Prostate gland (tissue), 2 donors: ENCODE data around the gene KRT13. TPM values are rescaled to one million over a fixed set of nuclear protein-coding genes. Genes with fewer than 3 reads are reported as not detected.

Source experiments
- DNase-seq: peaks from one replicate; pipeline ENCODE4 v3.0.0-alpha.2; 2019; ENCODE audit warnings: low spot score
- H3K27ac ChIP-seq, 2 donors: fragments of 200-600 bp; sonication (generic); 2 replicates each; pipeline ENCODE4 v1.5.1; 2017 to 2019
- H3K27me3 ChIP-seq: fragments of 200-600 bp; sonication (generic); replicated peaks from 2 replicates; pipeline ENCODE4 v1.5.1; 2019; ENCODE audit not compliant: insufficient read depth
- H3K36me3 ChIP-seq, 2 donors: fragments of 200-600 bp; sonication (generic); 1 replicate in 1 of 2; 2 replicates in 1 of 2; pipeline versions ENCODE4 v1.5.1 to v1.8.1; 2017 to 2019
- H3K4me1 ChIP-seq: fragments of 200-600 bp; sonication (generic); replicated peaks from 2 replicates; pipeline ENCODE4 v1.5.1; 2019
- H3K4me3 ChIP-seq, 2 donors: fragments of 200-600 bp; sonication (generic); 2 replicates each; pipeline ENCODE4 v1.5.1; 2017 to 2019
- H3K9me3 ChIP-seq: fragments of 200-600 bp; sonication (generic); 2 replicates; pipeline ENCODE4 v1.5.1; 2017
- CTCF ChIP-seq, 4 experiments: fragments of 200-600 bp in 2 of 4; fragments of 450-650 bp in 2 of 4; sonication (generic) in 2 of 4; IDR thresholded peaks; 1 replicate in 3 of 4; 2 replicates in 1 of 4; pipeline ENCODE4 v1.5.1; 2016 to 2019; ENCODE audit warnings: antibody characterized with exemption in 4 of 4, mild to moderate bottlenecking in 2 of 4, moderate library complexity in 2 of 4
- POLR2A ChIP-seq: fragments of 450-650 bp; IDR thresholded peaks from one replicate; pipeline ENCODE4 v1.6.1; 2016; ENCODE audit warnings: antibody characterized with exemption, mild to moderate bottlenecking
- POLR2AphosphoS5 ChIP-seq: sonication (generic); formaldehyde crosslinking; IDR thresholded peaks from one replicate; pipeline ENCODE4 v1.6.1; 2017; ENCODE audit warnings: antibody characterized with exemption
- WGBS: methylation state at CpG from one replicate; pipeline ENCODE4 v1.1.5; 2018; 5-methylcytosine and 5-hydroxymethylcytosine counted together
- intact Hi-C: fragments of 100-400 bp; cut with DNase I; formaldehyde crosslinking; loops from one replicate; pipeline ENCODE4 v1.14.2; 2022
- total RNA-seq, 2 donors: library from RNA; depleted of rRNA; stranded (reverse); fragments of >200 nt; gene quantifications; one replicate each; pipeline ENCODE4 v1.1.0, GENCODE V29; 2016

Gene KRT13
- total RNA-seq, 2 donors from 2014 or later: 38.4 to 62.7 TPM

DNA sequence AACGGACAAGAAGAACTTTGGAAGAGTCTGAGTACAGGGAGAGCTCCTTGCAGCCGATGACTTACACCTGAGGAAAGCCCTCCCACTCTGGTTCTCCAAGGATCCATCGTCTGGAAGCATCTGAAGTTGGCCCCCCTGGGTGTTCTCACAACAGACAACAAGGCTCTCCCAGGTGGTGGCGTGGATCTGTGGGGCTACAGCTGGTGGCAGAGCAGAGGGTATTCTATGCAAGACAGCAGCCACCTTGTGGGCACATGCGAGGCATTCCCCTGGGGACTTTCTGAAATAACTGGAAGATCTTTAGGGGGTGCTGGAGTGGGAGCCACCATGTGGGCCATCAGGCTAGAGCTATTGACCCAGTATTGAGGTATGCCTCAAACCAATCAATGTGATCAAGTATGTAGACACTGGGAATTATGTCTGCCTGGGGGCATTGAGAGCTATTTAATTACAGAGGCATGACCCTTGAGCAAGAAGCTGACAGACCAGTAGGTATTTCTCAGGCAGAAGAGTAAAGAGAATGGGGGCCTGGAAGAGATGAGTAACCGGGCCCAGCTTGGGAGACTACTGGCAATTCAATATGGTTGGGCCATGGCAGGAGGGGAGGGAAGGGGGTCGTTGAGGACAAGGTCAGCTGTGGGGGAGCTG, 29.6 kb upstream of the KRT13 start:
- Histone ChIP-seq H3K4me3 (no peak overlapping the region), H3K27ac (no peak overlapping the region), H3K36me3 (no peaks in the 10 kb centered on the region), H3K4me1 (peaks cover 10% of the 10 kb centered on the region), H3K9me3 (no peaks in the 10 kb centered on the region), H3K27me3 (no peaks in the 10 kb centered on the region)
- DNase-seq: no peak
- intact Hi-C loops: no loop called here
- 82% methylated on average over 7 of the region's 7 CpGs for WGBS
- TF ChIP-seq POLR2AphosphoS5: no peak
- TF ChIP-seq POLR2A: no peak
- TF ChIP-seq CTCF (IDR thresholded peaks at IDR 0.05): no peak

DNA sequence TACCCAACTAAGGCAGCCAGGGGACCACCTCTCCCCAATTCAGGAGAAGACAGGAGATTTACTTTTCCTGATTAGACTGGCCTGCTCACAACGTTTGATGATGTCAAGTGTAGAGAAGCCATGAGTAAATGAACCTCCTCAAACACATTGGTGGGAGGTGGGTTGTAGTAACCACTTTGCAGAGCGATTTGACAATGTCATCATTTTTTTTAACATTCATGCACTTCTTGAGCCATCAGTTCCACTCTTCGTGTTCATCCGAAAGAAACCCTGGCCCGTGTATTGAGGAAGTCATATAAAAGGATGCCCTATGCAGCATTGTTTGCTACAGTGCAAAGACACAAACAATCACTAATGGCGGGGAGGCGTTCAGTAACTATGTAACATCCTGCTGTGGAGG, 28.2 kb upstream of the KRT13 start:
- intact Hi-C loops: no loop called here
- no peaks in the 10 kb centered on the region for H3K36me3 ChIP-seq
- WGBS: 94% methylated on average over 7 of the region's 7 CpGs
- peaks cover 10% of the 10 kb centered on the region for H3K4me1 ChIP-seq
- no peaks in the 10 kb centered on the region for H3K27me3 ChIP-seq
- no peak for DNase-seq
- no peaks in the 10 kb centered on the region for H3K9me3 ChIP-seq
- H3K27ac ChIP-seq: no peak overlapping the region
- no peak overlapping the region for H3K4me3 ChIP-seq
- TF ChIP-seq POLR2AphosphoS5 (no peak), POLR2A (no peak), CTCF (IDR thresholded peaks at IDR 0.05) (no peak)

- no peaks in the 10 kb centered on the region for H3K36me3 ChIP-seq
- no peaks in the 10 kb centered on the region for H3K27me3 ChIP-seq
- H3K4me3 ChIP-seq: no peak overlapping the region
- no peak for TF ChIP-seq CTCF (IDR thresholded peaks at IDR 0.05)
- TF ChIP-seq POLR2AphosphoS5: no peak
- TF ChIP-seq POLR2A: no peak
- WGBS: 86% methylated on average over 9 of the region's 9 CpGs
- no peak for DNase-seq
- intact Hi-C loops: no loop called here
- H3K9me3 ChIP-seq: no peaks in the 10 kb centered on the region
- H3K4me1 ChIP-seq: peaks cover 10% of the 10 kb centered on the region
- no peak overlapping the region for H3K27ac ChIP-seq
These were observed 27.6 kb upstream of the KRT13 start for GRCh38 chr17:41532947-41533570.

DNA sequence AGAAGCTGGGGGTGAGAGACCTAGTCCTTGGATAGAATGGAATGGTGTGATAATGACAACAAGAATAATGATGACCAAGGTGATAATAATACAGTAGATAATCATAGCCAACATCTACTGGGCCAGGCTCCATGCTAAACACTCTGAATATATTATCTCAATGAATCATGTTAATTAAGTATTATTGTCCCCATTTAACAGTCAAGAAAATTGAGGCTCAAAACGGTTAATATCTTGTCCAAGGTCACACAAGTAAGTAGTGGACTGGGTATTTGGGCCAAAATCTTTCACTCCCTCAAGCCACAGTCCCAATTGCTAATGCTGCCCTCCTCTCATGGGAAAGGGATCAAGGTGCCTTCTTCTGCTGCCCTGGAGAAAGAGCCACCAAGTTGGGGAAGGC, 26.6 kb upstream of the KRT13 start:
- Histone ChIP-seq H3K9me3 (no peaks in the 10 kb centered on the region), H3K4me1 (peaks cover 4% of the 10 kb centered on the region), H3K27ac (no peak overlapping the region), H3K36me3 (no peaks in the 10 kb centered on the region), H3K27me3 (no peaks in the 10 kb centered on the region), H3K4me3 (no peak overlapping the region)
- 84% methylated on average over 1 of the region's 1 CpG for WGBS
- intact Hi-C loops: no loop called here
- TF ChIP-seq CTCF (IDR thresholded peaks at IDR 0.05) (no peak), POLR2A (no peak), POLR2AphosphoS5 (no peak)
- no peak for DNase-seq
